HepG2 (cell line): Measurements from ENCODE around the gene PITPNM2. TPM values are rescaled to one million over a fixed set of nuclear protein-coding genes. Genes with fewer than 3 reads are reported as not detected.

Experiments used
- ARID2 ChIP-seq: sonication (generic); formaldehyde crosslinking; IDR thresholded peaks from 2 replicates; pipeline ENCODE4 v1.8.1; 2022; ENCODE audit warnings: mild to moderate bottlenecking, missing genetic modification reagents, borderline replicate concordance
- ATF7 ChIP-seq, 2 experiments: fragments of 450-650 bp in 1 of 2; sonication (generic) in 1 of 2; formaldehyde crosslinking in 1 of 2; IDR thresholded peaks; 2 replicates each; pipeline versions ENCODE4 v1.4.0 to v1.6.1; 2016 to 2020; ENCODE audit warnings: antibody characterized with exemption in 1 of 2, mild to moderate bottlenecking in 1 of 2, missing genetic modification reagents in 1 of 2
- KLF15 ChIP-seq: sonication (generic); formaldehyde crosslinking; IDR thresholded peaks from 2 replicates; pipeline ENCODE4 v1.8.1; 2023; ENCODE audit warnings: borderline replicate concordance, mild to moderate bottlenecking, inconsistent platforms, missing genetic modification reagents, mixed read lengths
- MEIS2 ChIP-seq: sonication (generic); formaldehyde crosslinking; IDR thresholded peaks from 2 replicates; pipeline ENCODE4 v1.9.0; 2021; ENCODE audit warnings: mild to moderate bottlenecking, missing genetic modification reagents
- MIXL1 ChIP-seq: IDR thresholded peaks from 2 replicates; pipeline ENCODE4 v1.6.1; 2016
- NCOR1 ChIP-seq: fragments of 200-600 bp; sonication (generic); IDR thresholded peaks from 2 replicates; pipeline ENCODE4 v1.7.0; 2017; ENCODE audit warnings: antibody characterized with exemption, low read length, borderline replicate concordance
- PAWR ChIP-seq: sonication (generic); formaldehyde crosslinking; IDR thresholded peaks from 2 replicates; pipeline ENCODE4 v1.4.0; 2020; ENCODE audit warnings: missing genetic modification reagents, mild to moderate bottlenecking, borderline replicate concordance
- SCMH1 ChIP-seq: sonication (generic); formaldehyde crosslinking; IDR thresholded peaks from 2 replicates; pipeline ENCODE4 v1.9.0; 2021; ENCODE audit warnings: missing genetic modification reagents, mild to moderate bottlenecking, borderline replicate concordance
- SP2 ChIP-seq: sonication (generic); formaldehyde crosslinking; IDR thresholded peaks from 2 replicates; pipeline ENCODE4 v1.5.1; 2020; ENCODE audit warnings: mild to moderate bottlenecking, missing genetic modification reagents
- SP4 ChIP-seq: sonication (generic); formaldehyde crosslinking; IDR thresholded peaks from 2 replicates; pipeline ENCODE4 v1.8.1; 2023; ENCODE audit warnings: mild to moderate bottlenecking, missing genetic modification reagents
- TCF7L2 ChIP-seq: IDR thresholded peaks from 2 replicates; pipeline ENCODE4 v1.6.1; 2011; ENCODE audit warnings: mild to moderate bottlenecking, low read depth, low read length, moderate library complexity
- THAP7 ChIP-seq: sonication (generic); formaldehyde crosslinking; IDR thresholded peaks from 2 replicates; pipeline ENCODE4 v1.8.1; 2023; ENCODE audit warnings: mild to moderate bottlenecking, missing genetic modification reagents
- ZBTB26 ChIP-seq: IDR thresholded peaks from 2 replicates; pipeline ENCODE4 v1.6.1; 2016; ENCODE audit warnings: missing compliant biosample characterization, missing genetic modification reagents, borderline replicate concordance
- ZFP90 ChIP-seq: sonication (generic); formaldehyde crosslinking; IDR thresholded peaks from 2 replicates; pipeline ENCODE4 v1.8.0; 2022; ENCODE audit warnings: missing genetic modification reagents, mild to moderate bottlenecking, inconsistent platforms, borderline replicate concordance
- ZNF484 ChIP-seq: sonication (generic); formaldehyde crosslinking; IDR thresholded peaks from 2 replicates; pipeline ENCODE4 v1.5.1; 2020; ENCODE audit warnings: mild to moderate bottlenecking, low read depth, missing genetic modification reagents, borderline replicate concordance
- ZNF496 ChIP-seq: sonication (generic); formaldehyde crosslinking; IDR thresholded peaks from 2 replicates; pipeline ENCODE4 v1.8.1; 2023; ENCODE audit warnings: mild to moderate bottlenecking, moderate library complexity, missing genetic modification reagents; ENCODE audit not compliant: insufficient replicate concordance
- ZNF549 ChIP-seq: sonication (generic); formaldehyde crosslinking; IDR thresholded peaks from 2 replicates; pipeline ENCODE4 v1.5.0; 2020; ENCODE audit warnings: missing genetic modification reagents
- ZNF710 ChIP-seq: sonication (generic); formaldehyde crosslinking; IDR thresholded peaks from 2 replicates; pipeline ENCODE4 v1.5.0; 2020; ENCODE audit warnings: mild to moderate bottlenecking, missing genetic modification reagents, borderline replicate concordance
- ZNF772 ChIP-seq: sonication (generic); formaldehyde crosslinking; IDR thresholded peaks from 2 replicates; pipeline ENCODE4 v1.5.0; 2020; ENCODE audit warnings: mild to moderate bottlenecking, missing genetic modification reagents
- ZSCAN12 ChIP-seq: sonication (generic); formaldehyde crosslinking; IDR thresholded peaks from 2 replicates; pipeline ENCODE4 v1.9.0; 2021; ENCODE audit warnings: mild to moderate bottlenecking, missing genetic modification reagents
- polyA plus RNA-seq, 8 experiments: library from polyadenylated mRNA; depleted of rRNA in 3 of 8; stranded (reverse) in 7 of 8; unstranded in 1 of 8; fragments of >200 nt; fragmentation: Illumina TruSeq in 4 of 8; extraction: Trizol in 4 of 8; gene quantifications; 2 replicates each; pipeline versions ENCODE4 v1.2.1 to v1.2.3, GENCODE V29; 2011 to 2016; ENCODE audit warnings: low read depth in 4 of 8, missing spikeins in 1 of 8, mixed read lengths in 1 of 8; ENCODE audit not compliant: insufficient read depth in 1 of 8
- total RNA-seq, 5 experiments: library from RNA; depleted of rRNA; stranded (reverse); fragments of >200 nt; fragmentation: Illumina TruSeq; extraction: Trizol; gene quantifications; 2 replicates each; pipeline ENCODE4 v1.2.3, GENCODE V29; 2016; ENCODE audit warnings: low read depth in 1 of 5
- TF ChIP-seq, protein P1 (sequence below): sonication (generic); formaldehyde crosslinking; conservative IDR thresholded peaks from 2 replicates; pipeline ENCODE4 v1.5.0; 2020; ENCODE audit warnings: missing genetic modification reagents
- TF ChIP-seq, protein P2 (sequence below): sonication (generic); formaldehyde crosslinking; IDR thresholded peaks from 2 replicates; pipeline ENCODE4 v1.5.0; 2020; ENCODE audit warnings: missing genetic modification reagents, mild to moderate bottlenecking, borderline replicate concordance

Gene PITPNM2
- total and polyA plus RNA-seq, 2 of the 13 experiments (the other 11 are each of a cell fraction or from before 2014, with no cell fraction given) = 4.2 to 5.3 TPM

DNA sequence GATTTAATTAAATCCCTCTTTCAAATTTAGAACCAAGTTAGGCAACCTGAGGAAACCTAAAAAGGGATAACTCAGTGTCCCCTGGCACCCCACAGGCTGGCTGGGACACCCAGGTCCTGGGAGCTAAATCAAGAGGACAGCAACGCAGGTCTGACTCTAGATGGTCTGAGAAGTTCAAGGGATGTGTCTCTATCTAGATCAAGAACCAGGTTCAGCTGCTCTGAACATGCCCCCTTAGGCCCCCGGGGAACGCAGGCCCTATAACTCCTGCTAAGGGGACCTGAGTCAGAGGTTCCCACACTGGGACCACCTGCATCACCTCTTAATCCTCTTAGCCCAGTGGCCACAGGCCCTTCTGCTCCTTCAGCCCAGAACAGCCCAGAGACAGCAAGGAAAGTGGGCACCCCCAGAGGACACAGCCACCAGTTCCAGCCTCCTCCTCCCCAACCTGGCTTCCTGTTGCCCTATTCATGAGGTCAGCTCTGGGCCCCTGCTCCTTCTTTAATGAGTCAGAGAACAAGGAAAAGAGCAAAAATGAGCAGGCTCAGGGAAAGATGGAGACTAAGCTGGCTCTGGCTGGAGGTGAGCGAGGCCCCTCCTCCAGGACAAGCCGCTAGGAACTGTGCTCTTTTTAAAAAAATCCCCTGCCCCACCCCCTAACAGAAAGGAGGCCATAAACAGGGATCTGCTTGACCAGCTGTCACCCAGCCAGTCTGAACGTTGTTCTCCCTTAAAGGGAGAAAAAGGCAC, 10.8 kb downstream of the PITPNM2 start (continued):
- TF ChIP-seq NCOR1 = no peak
- no peak for TF ChIP-seq ZNF484 (CRISPR knock-in tag)
- no peak for TF ChIP-seq MEIS2 (CRISPR knock-in tag)
- no peak for TF ChIP-seq ZNF496 (CRISPR knock-in tag)
- TF ChIP-seq ZFP90 (CRISPR knock-in tag) = 0 out of 2 replicates have a peak, but pooled peaks have one; percentile 33
- TF ChIP-seq KLF15 (CRISPR knock-in tag) = no peak
- no peak for TF ChIP-seq SP2 (CRISPR knock-in tag)
- no peak for TF ChIP-seq SCMH1 (CRISPR knock-in tag)
- TF ChIP-seq, protein P1, sequence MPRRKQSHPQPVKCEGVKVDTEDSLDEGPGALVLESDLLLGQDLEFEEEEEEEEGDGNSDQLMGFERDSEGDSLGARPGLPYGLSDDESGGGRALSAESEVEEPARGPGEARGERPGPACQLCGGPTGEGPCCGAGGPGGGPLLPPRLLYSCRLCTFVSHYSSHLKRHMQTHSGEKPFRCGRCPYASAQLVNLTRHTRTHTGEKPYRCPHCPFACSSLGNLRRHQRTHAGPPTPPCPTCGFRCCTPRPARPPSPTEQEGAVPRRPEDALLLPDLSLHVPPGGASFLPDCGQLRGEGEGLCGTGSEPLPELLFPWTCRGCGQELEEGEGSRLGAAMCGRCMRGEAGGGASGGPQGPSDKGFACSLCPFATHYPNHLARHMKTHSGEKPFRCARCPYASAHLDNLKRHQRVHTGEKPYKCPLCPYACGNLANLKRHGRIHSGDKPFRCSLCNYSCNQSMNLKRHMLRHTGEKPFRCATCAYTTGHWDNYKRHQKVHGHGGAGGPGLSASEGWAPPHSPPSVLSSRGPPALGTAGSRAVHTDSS (CRISPR knock-in tag) = no peak
- TF ChIP-seq ZSCAN12 (CRISPR knock-in tag) = no peak
- TF ChIP-seq ATF7 (IDR thresholded peaks at IDR 0.05) = no peak
- TF ChIP-seq ATF7 (CRISPR knock-in tag; IDR thresholded peaks at IDR 0.05) = peak; percentile 5; the same call in 1 of the 2 replicates
- no peak for TF ChIP-seq ZNF772 (CRISPR knock-in tag)
- TF ChIP-seq ZBTB26 (CRISPR knock-in tag) = no peak
- TF ChIP-seq, protein P2, sequence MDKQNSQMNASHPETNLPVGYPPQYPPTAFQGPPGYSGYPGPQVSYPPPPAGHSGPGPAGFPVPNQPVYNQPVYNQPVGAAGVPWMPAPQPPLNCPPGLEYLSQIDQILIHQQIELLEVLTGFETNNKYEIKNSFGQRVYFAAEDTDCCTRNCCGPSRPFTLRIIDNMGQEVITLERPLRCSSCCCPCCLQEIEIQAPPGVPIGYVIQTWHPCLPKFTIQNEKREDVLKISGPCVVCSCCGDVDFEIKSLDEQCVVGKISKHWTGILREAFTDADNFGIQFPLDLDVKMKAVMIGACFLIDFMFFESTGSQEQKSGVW = no peak
- no peak for TF ChIP-seq ZNF549
- no peak for TF ChIP-seq PAWR (CRISPR knock-in tag)
- TF ChIP-seq TCF7L2 = no peak
- peak; percentile 37; the same call in 1 of the 2 replicates for TF ChIP-seq SP4 (CRISPR knock-in tag)
- no peak for TF ChIP-seq THAP7 (CRISPR knock-in tag)
- no peak for TF ChIP-seq MIXL1
- no peak for TF ChIP-seq ARID2
- TF ChIP-seq ZNF710 (CRISPR knock-in tag) = no peak
